HL-60 (cell line): ENCODE measurements around the gene SWAP70.

Experiments used
- DNase-seq, 2 experiments: peaks; one replicate each; pipeline ENCODE4 v3.0.0-alpha.2; 2010 to 2020; ENCODE audit warnings: low read depth in 1 of 2, low spot score in 1 of 2
- H3K27ac ChIP-seq: fragments of 250-450 bp; sonication (Bioruptor Pico); replicated peaks from 2 replicates; pipeline ENCODE4 v1.5.1; 2020; ENCODE audit warnings: mild to moderate bottlenecking, moderate library complexity
- H3K27me3 ChIP-seq: fragments of 250-450 bp; sonication (Bioruptor Pico); 2 replicates; pipeline ENCODE4 v1.5.1; 2021; ENCODE audit warnings: mild to moderate bottlenecking, moderate library complexity; ENCODE audit not compliant: insufficient read depth, poor library complexity, severe bottlenecking
- H3K4me3 ChIP-seq: replicated peaks from 2 replicates; pipeline ENCODE4 v1.5.1; 2011; ENCODE audit warnings: mild to moderate bottlenecking, control low read depth, low read length; ENCODE audit not compliant: insufficient read depth
- GABPA ChIP-seq: IDR thresholded peaks from 2 replicates; pipeline ENCODE4 v1.6.1; 2012; ENCODE audit warnings: low read depth
- POLR2AphosphoS5 ChIP-seq: IDR thresholded peaks from 2 replicates; pipeline ENCODE4 v1.6.1; 2012; ENCODE audit warnings: low read depth
- SPI1 ChIP-seq: IDR thresholded peaks from 2 replicates; pipeline ENCODE4 v1.6.1; 2012; ENCODE audit warnings: low read depth, mild to moderate bottlenecking, borderline replicate concordance
- TF ChIP-seq, protein P1 (sequence below): IDR thresholded peaks from one replicate; pipeline ENCODE4 v1.5.1; 2011; ENCODE audit warnings: low read length, control low read depth, inconsistent platforms; ENCODE audit not compliant: insufficient read depth
- TF ChIP-seq, protein P2 (sequence below): IDR thresholded peaks from 2 replicates; pipeline ENCODE4 v1.6.1; 2012; ENCODE audit warnings: low read depth; ENCODE audit not compliant: insufficient replicate concordance

Gene SWAP70

DNA sequence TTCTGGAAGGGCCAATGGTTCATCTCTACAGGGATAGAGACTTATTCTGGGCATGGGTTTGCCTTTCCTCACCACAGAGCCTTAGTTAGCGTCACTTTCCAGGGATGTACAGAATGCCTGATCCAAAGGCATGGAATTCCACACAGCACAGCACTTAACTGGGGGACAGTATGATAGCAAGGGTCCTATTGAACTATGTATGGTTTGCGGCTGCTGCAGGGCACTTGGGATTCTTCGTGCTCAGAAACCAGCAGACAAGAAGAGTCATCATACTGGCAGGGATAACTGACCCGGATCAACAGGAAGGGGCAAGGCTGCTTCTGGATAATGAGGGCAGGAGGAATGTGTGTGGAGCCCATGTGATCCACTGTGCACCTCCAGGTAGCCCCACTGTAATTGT is 105.7 kb downstream of the SWAP70 start:
- TF ChIP-seq POLR2AphosphoS5 (no peak), GABPA (no peak), SPI1 (no peak)
- TF ChIP-seq, protein P1, sequence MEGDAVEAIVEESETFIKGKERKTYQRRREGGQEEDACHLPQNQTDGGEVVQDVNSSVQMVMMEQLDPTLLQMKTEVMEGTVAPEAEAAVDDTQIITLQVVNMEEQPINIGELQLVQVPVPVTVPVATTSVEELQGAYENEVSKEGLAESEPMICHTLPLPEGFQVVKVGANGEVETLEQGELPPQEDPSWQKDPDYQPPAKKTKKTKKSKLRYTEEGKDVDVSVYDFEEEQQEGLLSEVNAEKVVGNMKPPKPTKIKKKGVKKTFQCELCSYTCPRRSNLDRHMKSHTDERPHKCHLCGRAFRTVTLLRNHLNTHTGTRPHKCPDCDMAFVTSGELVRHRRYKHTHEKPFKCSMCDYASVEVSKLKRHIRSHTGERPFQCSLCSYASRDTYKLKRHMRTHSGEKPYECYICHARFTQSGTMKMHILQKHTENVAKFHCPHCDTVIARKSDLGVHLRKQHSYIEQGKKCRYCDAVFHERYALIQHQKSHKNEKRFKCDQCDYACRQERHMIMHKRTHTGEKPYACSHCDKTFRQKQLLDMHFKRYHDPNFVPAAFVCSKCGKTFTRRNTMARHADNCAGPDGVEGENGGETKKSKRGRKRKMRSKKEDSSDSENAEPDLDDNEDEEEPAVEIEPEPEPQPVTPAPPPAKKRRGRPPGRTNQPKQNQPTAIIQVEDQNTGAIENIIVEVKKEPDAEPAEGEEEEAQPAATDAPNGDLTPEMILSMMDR: no peak
- TF ChIP-seq, protein P2, sequence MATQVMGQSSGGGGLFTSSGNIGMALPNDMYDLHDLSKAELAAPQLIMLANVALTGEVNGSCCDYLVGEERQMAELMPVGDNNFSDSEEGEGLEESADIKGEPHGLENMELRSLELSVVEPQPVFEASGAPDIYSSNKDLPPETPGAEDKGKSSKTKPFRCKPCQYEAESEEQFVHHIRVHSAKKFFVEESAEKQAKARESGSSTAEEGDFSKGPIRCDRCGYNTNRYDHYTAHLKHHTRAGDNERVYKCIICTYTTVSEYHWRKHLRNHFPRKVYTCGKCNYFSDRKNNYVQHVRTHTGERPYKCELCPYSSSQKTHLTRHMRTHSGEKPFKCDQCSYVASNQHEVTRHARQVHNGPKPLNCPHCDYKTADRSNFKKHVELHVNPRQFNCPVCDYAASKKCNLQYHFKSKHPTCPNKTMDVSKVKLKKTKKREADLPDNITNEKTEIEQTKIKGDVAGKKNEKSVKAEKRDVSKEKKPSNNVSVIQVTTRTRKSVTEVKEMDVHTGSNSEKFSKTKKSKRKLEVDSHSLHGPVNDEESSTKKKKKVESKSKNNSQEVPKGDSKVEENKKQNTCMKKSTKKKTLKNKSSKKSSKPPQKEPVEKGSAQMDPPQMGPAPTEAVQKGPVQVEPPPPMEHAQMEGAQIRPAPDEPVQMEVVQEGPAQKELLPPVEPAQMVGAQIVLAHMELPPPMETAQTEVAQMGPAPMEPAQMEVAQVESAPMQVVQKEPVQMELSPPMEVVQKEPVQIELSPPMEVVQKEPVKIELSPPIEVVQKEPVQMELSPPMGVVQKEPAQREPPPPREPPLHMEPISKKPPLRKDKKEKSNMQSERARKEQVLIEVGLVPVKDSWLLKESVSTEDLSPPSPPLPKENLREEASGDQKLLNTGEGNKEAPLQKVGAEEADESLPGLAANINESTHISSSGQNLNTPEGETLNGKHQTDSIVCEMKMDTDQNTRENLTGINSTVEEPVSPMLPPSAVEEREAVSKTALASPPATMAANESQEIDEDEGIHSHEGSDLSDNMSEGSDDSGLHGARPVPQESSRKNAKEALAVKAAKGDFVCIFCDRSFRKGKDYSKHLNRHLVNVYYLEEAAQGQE: no peak
- no peak overlapping the region for H3K27ac ChIP-seq
- H3K4me3 ChIP-seq: no peak overlapping the region
- no peaks in the 10 kb centered on the region for H3K27me3 ChIP-seq
- no peak for DNase-seq

DNA sequence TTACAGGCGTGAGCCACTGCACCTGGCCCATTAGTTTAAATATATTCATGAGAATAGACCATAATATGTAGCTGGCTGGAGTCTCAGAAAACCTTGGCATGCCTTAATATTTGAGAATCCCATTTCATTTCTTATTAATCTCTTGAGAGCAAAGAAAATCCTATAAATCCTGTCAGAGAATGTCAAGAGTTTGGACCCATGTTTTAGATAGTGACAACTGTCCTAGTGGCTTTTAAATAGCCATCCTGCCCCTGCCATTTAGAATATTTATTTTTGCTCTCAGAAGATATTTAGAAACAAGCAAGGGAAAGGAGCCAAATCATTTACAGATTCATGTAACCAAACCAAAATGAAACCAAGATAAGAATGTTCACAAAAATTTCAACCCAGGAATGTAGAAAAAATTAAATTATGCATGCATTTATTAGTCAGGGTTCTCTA is 107.2 kb downstream of the SWAP70 start:
- Histone ChIP-seq H3K4me3 (no peak overlapping the region), H3K27me3 (no peaks in the 10 kb centered on the region), H3K27ac (no peak overlapping the region)
- TF ChIP-seq, protein P1: no peak
- no peak for TF ChIP-seq GABPA
- TF ChIP-seq POLR2AphosphoS5: no peak
- TF ChIP-seq SPI1: no peak
- TF ChIP-seq, protein P2: no peak
- no peak for DNase-seq

DNA sequence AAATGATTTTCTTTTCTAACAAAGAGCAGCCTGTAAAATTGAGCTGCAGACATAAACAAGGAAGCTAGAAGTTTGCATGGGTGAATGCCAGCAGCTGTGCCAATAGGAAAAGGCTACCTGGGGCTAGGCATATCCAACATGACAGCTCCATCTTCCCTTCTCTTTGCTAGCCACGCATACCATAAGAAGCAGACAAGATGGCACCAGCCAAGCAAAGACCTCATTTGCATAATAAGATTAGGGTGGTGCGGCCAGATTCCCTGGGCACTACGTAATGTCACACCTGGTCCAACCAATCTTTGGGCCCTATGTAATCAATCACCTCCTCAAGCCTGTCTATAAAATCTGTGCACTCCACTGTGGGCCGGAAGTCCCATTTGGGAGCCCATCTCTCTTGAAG is 108.3 kb downstream of the SWAP70 start:
- TF ChIP-seq, protein P1: no peak
- TF ChIP-seq GABPA (no peak), POLR2AphosphoS5 (no peak), SPI1 (no peak)
- TF ChIP-seq, protein P2: no peak
- H3K27ac ChIP-seq: no peak overlapping the region
- no peak overlapping the region for H3K4me3 ChIP-seq
- no peaks in the 10 kb centered on the region for H3K27me3 ChIP-seq
- DNase-seq: no peak
